Fibroblast of skin of abdomen (primary cell): Measurements from ENCODE around the gene RBBP7. TPM values are rescaled to one million over a fixed set of nuclear protein-coding genes. Genes with fewer than 3 reads are reported as not detected.

Source experiments
- DNase-seq: peaks from one replicate; pipeline ENCODE4 v3.0.0-alpha.2; 2013
- polyA plus RNA-seq, 2 experiments: library from polyadenylated mRNA; unstranded; fragments of 120-200 nt; gene quantifications; one replicate each; pipeline ENCODE4 v1.2.1, GENCODE V29; 2013; ENCODE audit not compliant: insufficient read length in 2 of 2

The RBBP7 gene
- polyA plus RNA-seq (2013, experiment 1 of 2; ENCODE audit: insufficient read length): 101 TPM
- 100 TPM for polyA plus RNA-seq (2013, experiment 2 of 2; ENCODE audit: insufficient read length)

- DNase-seq: peak; percentile 91
Observed at GRCh38 chrX:16870095-16870861, at the start of gene RBBP7. RBBP7 (minus strand) TSS chrX:16870362; CDS start chrX:16870053, 309 bp downstream.

GRCh38 chrX:16918979-16919378, 48.8 kb upstream of the RBBP7 start:
- no peak for DNase-seq

- DNase-seq: no peak
Observed at GRCh38 chrX:16917120-16917519, 47.0 kb upstream of the RBBP7 start.

GRCh38 chrX:16916561-16916960, 46.4 kb upstream of the RBBP7 start:
- DNase-seq: no peak

GRCh38 chrX:16914058-16914457, 43.9 kb upstream of the RBBP7 start:
- DNase-seq: no peak

GRCh38 chrX:16910376-16910775, 40.2 kb upstream of the RBBP7 start:
- no peak for DNase-seq

- no peak for DNase-seq
Observed at GRCh38 chrX:16903274-16904022, 33.3 kb upstream of the RBBP7 start.

GRCh38 chrX:16897445-16897844, 27.3 kb upstream of the RBBP7 start:
- no peak for DNase-seq

- peak; percentile 68 for DNase-seq
Observed at GRCh38 chrX:16892504-16893362, 22.6 kb upstream of the RBBP7 start.

GRCh38 chrX:16885628-16886027, 15.5 kb upstream of the RBBP7 start:
- no peak for DNase-seq

- DNase-seq: no peak
Observed at GRCh38 chrX:16883487-16883804, 13.3 kb upstream of the RBBP7 start.

GRCh38 chrX:16882702-16883486, 12.7 kb upstream of the RBBP7 start:
- DNase-seq: peak; percentile 58

- DNase-seq: peak; percentile 14
Observed at GRCh38 chrX:16882169-16882568, 12.0 kb upstream of the RBBP7 start.

- DNase-seq: no peak
Observed at GRCh38 chrX:16876696-16877095, 6.5 kb upstream of the RBBP7 start.

- no peak for DNase-seq
Observed at GRCh38 chrX:16874458-16875095, 4.4 kb upstream of the RBBP7 start.

GRCh38 chrX:16873106-16873505, 2.9 kb upstream of the RBBP7 start:
- DNase-seq: no peak

- DNase-seq: peak; percentile 2
Observed at GRCh38 chrX:16870862-16871815, 977 bp upstream of the RBBP7 start.

GRCh38 chrX:16869393-16870094, 618 bp downstream of the RBBP7 start:
- peak; percentile 28 for DNase-seq

- no peak for DNase-seq
Observed at GRCh38 chrX:16868920-16869319, 1.2 kb downstream of the RBBP7 start.

GRCh38 chrX:16867947-16868346, 2.2 kb downstream of the RBBP7 start:
- DNase-seq: no peak
